ENCODE results near the gene PLEKHA7. TPM values are rescaled to one million over a fixed set of nuclear protein-coding genes. Genes with fewer than 3 reads are reported as not detected.

The PLEKHA7 gene
- total and polyA plus RNA-seq, 2 of the 4 experiments (the other 2 are of a cell fraction) = 0.12 TPM; not detected in 1

GRCh38 chr11:16738193-16738946, 275.8 kb downstream of the PLEKHA7 start, which contains the start of gene C11orf58:
Gene C11orf58 (plus strand): TSS chr11:16738647. CDS start chr11:16738779, 132 bp downstream.
- DNase-seq = peak; percentile 96
- CTCF ChIA-PET = no interaction called here
- Histone ChIP-seq H3K4me3 (ENCODE audit: insufficient read depth, low read depth, low read length) (peak within 1 kb of the TSS; percentile 89), H3K27ac (ENCODE audit: insufficient read depth, low read length) (peak within 1 kb of the TSS; percentile 98), H2BK20ac (ENCODE audit: low read depth, low read length) (peak within 1 kb of the TSS; percentile 78; the same call in 1 of the 2 replicates), H3K4ac (ENCODE audit: low read depth, low read length) (peak within 1 kb of the TSS; percentile 100), H2BK120ac (ENCODE audit: low read depth, low read length) (peak within 1 kb of the TSS; percentile 84), H4K5ac (ENCODE audit: low read depth, low read length) (peak within 1 kb of the TSS; percentile 99), H4K91ac (ENCODE audit: insufficient read depth, low read depth, low read length) (peak within 1 kb of the TSS; percentile 97), H4K8ac (ENCODE audit: low read depth in 2 of 2, low read length in 2 of 2) (peak within 1 kb of the TSS; percentile 97 to 98), H3K9me3 (ENCODE audit: control insufficient read depth, insufficient read depth, low read length) (no peaks in the 10 kb centered on the region), H2AK5ac (ENCODE audit: low read depth, low read length) (peak within 1 kb of the TSS; percentile 93), H2AK9ac (replicated peaks; ENCODE audit: low read depth, low read length, poor library complexity) (peak within 1 kb of the TSS; percentile 97), H3K56ac (ENCODE audit: extremely low read depth, insufficient read depth, low read length) (peak within 1 kb of the TSS; percentile 100), H3K23ac (ENCODE audit: low read depth, low read length) (peak within 1 kb of the TSS; percentile 100), H2BK5ac (ENCODE audit: low read depth, low read length, poor library complexity, severe bottlenecking) (peak within 1 kb of the TSS; percentile 96), H2BK15ac (ENCODE audit: low read depth, low read length) (peak within 1 kb of the TSS; percentile 74; the same call in 1 of the 3 replicates), H4K20me1 (ENCODE audit: insufficient read depth, low read length) (peaks cover 23% of the 10 kb centered on the region; the same call in 1 of the 2 replicates), H3K4me2 (ENCODE audit: low read depth, low read length) (peak within 1 kb of the TSS; percentile 100), H3K14ac (replicated peaks; ENCODE audit: low read depth, low read length) (peak within 1 kb of the TSS; percentile 100), H3K9ac (ENCODE audit: low read depth, low read length) (peak within 1 kb of the TSS; percentile 99), H3K27me3 (ENCODE audit: control insufficient read depth, insufficient read depth, low read length) (no peaks in the 10 kb centered on the region), H3K79me1 (ENCODE audit: low read depth in 1 of 2, low read length in 2 of 2) (peaks cover 0 to 23% of the 10 kb centered on the region in 2 experiments; a peak in 2 of 4 replicates), H2AFZ (replicated peaks; ENCODE audit: low read length, poor library complexity) (peak within 1 kb of the TSS; percentile 99), H3K18ac (ENCODE audit: low read depth, low read length) (peak within 1 kb of the TSS; percentile 98), H3K9me1 (ENCODE audit: insufficient read depth, low read length) (peaks cover 3% of the 10 kb centered on the region; the same call in 1 of the 2 replicates), H3K4me1 (ENCODE audit: control insufficient read depth, insufficient read depth, low read length) (0 out of 2 replicates have a peak, but pooled peaks cover 2% of the 10 kb centered on the region), H3K36me3 (ENCODE audit: control insufficient read depth, insufficient read depth, low read length) (peaks cover 7% of the 10 kb centered on the region)
- dilution Hi-C loops (cut with HindIII; ENCODE audit: low sequenced_read_pairs, unreplicated experiment) (no loop called here), intact Hi-C loops (cut with micrococcal nuclease) (loop anchor here (10.0 kb wide), 1 partner anchor 1084 kb away; no protein-coding TSS in a partner anchor), in situ Hi-C loops (cut with MboI; ENCODE audit: low sequenced_read_pairs) (no loop called here)
- WGBS, 2 experiments (ENCODE audit: extremely low coverage in 2 of 2, insufficient read length in 1 of 2) = 0% methylated on average over 5 of the region's 47 CpGs; no CpG with 5 or more reads in 1 of the 2 experiments
- POLR2A ChIA-PET (ENCODE audit: unreplicated experiment) = interaction anchor here (1.0 kb wide), 1 partner anchor 130 kb away, joined by 3 read pairs; no protein-coding TSS in a partner anchor
- peak; percentile 98 for ATAC-seq (ENCODE audit: low read depth)
- no TSS peak for BruUV-seq (replicated peaks)
- no peak for TF ChIP-seq RAD21 (IDR thresholded peaks at IDR 0.05; ENCODE audit: low read length)
- no peak for TF ChIP-seq RCOR1 (IDR thresholded peaks at IDR 0.05; ENCODE audit: insufficient replicate concordance, low read length)
- TF ChIP-seq CHD1 (IDR thresholded peaks at IDR 0.05; ENCODE audit: low read depth, low read length) = 0 out of 2 replicates have a peak, but pooled peaks have one; percentile 37
- TF ChIP-seq POLR2A (IDR thresholded peaks at IDR 0.05; ENCODE audit: low read depth, low read length) = peak; percentile 94
- TF ChIP-seq RFX5 (IDR thresholded peaks at IDR 0.05; ENCODE audit: low read depth, low read length) = no peak
- peak; percentile 80; the same call in 1 of the 2 replicates for TF ChIP-seq MAZ (IDR thresholded peaks at IDR 0.05; ENCODE audit: borderline replicate concordance, low read depth, low read length)
- TF ChIP-seq MXI1 (IDR thresholded peaks at IDR 0.05; ENCODE audit: borderline replicate concordance, low read depth, low read length) = peak; percentile 56; the same call in 1 of the 2 replicates
- no peak for TF ChIP-seq CEBPB (IDR thresholded peaks at IDR 0.05; ENCODE audit: low read depth, low read length)
